Tibial nerve (tissue), 4 donors: Measurements from ENCODE around the gene RHOBTB1. TPM values are rescaled to one million over a fixed set of nuclear protein-coding genes. Genes with fewer than 3 reads are reported as not detected.

Source experiments
- DNase-seq, 2 donors: peaks; one replicate each; pipeline ENCODE4 v3.0.0-alpha.2; 2019; ENCODE audit warnings: low spot score in 2 of 2
- H3K27ac ChIP-seq, 4 donors: fragments of 200-600 bp; sonication (generic) in 3 of 4; one replicate each; pipeline ENCODE4 v1.5.1; 2017 to 2019; ENCODE audit warnings: mild to moderate bottlenecking in 1 of 4
- H3K27me3 ChIP-seq, 2 donors: fragments of 200-600 bp; sonication (generic) in 1 of 2; one replicate each; pipeline versions ENCODE4 v1.5.1 to v1.6.0; 2017 to 2019
- H3K36me3 ChIP-seq, 3 donors: fragments of 200-600 bp; sonication (generic); one replicate each; pipeline ENCODE4 v1.5.1; 2018 to 2019
- H3K4me1 ChIP-seq, 4 donors: fragments of 200-600 bp; sonication (generic) in 3 of 4; one replicate each; pipeline ENCODE4 v1.5.1; 2017 to 2019
- H3K4me3 ChIP-seq, 4 donors: fragments of 200-600 bp; sonication (generic) in 3 of 4; one replicate each; pipeline ENCODE4 v1.5.1; 2017 to 2019; ENCODE audit warnings: mild to moderate bottlenecking in 1 of 4, moderate library complexity in 1 of 4
- H3K9me3 ChIP-seq, 4 donors: fragments of 200-600 bp; sonication (generic) in 3 of 4; one replicate each; pipeline ENCODE4 v1.5.1; 2017 to 2019
- CTCF ChIP-seq, 5 experiments: fragments of 200-600 bp in 3 of 5; fragments of 450-650 bp in 2 of 5; sonication (generic) in 3 of 5; IDR thresholded peaks; one replicate each; pipeline ENCODE4 v1.5.1; 2016 to 2019; ENCODE audit warnings: antibody characterized with exemption in 5 of 5, mild to moderate bottlenecking in 3 of 5, moderate library complexity in 2 of 5
- EP300 ChIP-seq, 2 donors: sonication (generic); formaldehyde crosslinking; IDR thresholded peaks; one replicate each; pipeline ENCODE4 v1.6.1; 2017; ENCODE audit warnings: antibody characterized with exemption in 2 of 2, mild to moderate bottlenecking in 1 of 2
- POLR2A ChIP-seq, 2 donors: fragments of 450-650 bp; IDR thresholded peaks; one replicate each; pipeline ENCODE4 v1.6.1; 2017; ENCODE audit warnings: antibody characterized with exemption in 2 of 2, mild to moderate bottlenecking in 2 of 2, moderate library complexity in 2 of 2
- WGBS, 2 donors: methylation state at CpG; one replicate each; pipeline ENCODE4 v1.1.5; 2018; 5-methylcytosine and 5-hydroxymethylcytosine counted together
- total RNA-seq, 4 donors: library from RNA; depleted of rRNA; stranded (reverse); fragments of >200 nt; gene quantifications; one replicate each; pipeline ENCODE4 v1.1.0, GENCODE V29; 2016

Gene RHOBTB1
- total RNA-seq, 4 donors from 2014 or later: 5.7 to 28.2 (median 5.9) TPM

GRCh38 chr10:60825520-60825919 lies 118.5 kb downstream of the RHOBTB1 start:
- H3K9me3 ChIP-seq: no peaks in the 10 kb centered on the region
- H3K27me3 ChIP-seq: no peaks in the 10 kb centered on the region
- WGBS, 2 donors: 74% methylated on average over 4 of the region's 4 CpGs
- no peak for DNase-seq
- H3K4me3 ChIP-seq: no peak overlapping the region
- H3K27ac ChIP-seq: no peak overlapping the region
- H3K36me3 ChIP-seq: no peaks in the 10 kb centered on the region
- TF ChIP-seq CTCF (IDR thresholded peaks at IDR 0.05) (no peak), POLR2A (IDR thresholded peaks at IDR 0.05) (no peak), EP300 (IDR thresholded peaks at IDR 0.05) (no peak)
- peaks cover 0 to 19% (median 2%) of the 10 kb centered on the region in 4 donors for H3K4me1 ChIP-seq

GRCh38 chr10:60823324-60823723 lies 120.7 kb downstream of the RHOBTB1 start:
- H3K27ac ChIP-seq: no peak overlapping the region
- no peak for TF ChIP-seq CTCF (IDR thresholded peaks at IDR 0.05)
- TF ChIP-seq EP300 (IDR thresholded peaks at IDR 0.05): no peak
- no peak for TF ChIP-seq POLR2A (IDR thresholded peaks at IDR 0.05)
- 93 to 96% methylated on average over 1 of the region's 1 CpG for WGBS, 2 donors

GRCh38 chr10:60822809-60823208 lies 121.2 kb downstream of the RHOBTB1 start:
- no peak overlapping the region for H3K27ac ChIP-seq
- 63 to 65% methylated on average over 4 of the region's 4 CpGs for WGBS, 2 donors
- no peak for DNase-seq
- H3K9me3 ChIP-seq: no peaks in the 10 kb centered on the region
- no peaks in the 10 kb centered on the region for H3K36me3 ChIP-seq
- H3K27me3 ChIP-seq: no peaks in the 10 kb centered on the region
- H3K4me3 ChIP-seq: no peak overlapping the region
- TF ChIP-seq EP300 (IDR thresholded peaks at IDR 0.05) (no peak), CTCF (IDR thresholded peaks at IDR 0.05) (no peak), POLR2A (IDR thresholded peaks at IDR 0.05) (no peak)
- H3K4me1 ChIP-seq: peaks cover 0 to 10% (median 0%) of the 10 kb centered on the region in 4 donors

More at GRCh38 chr10:60823324-60823723, 120.7 kb downstream of the RHOBTB1 start:
- no peak for DNase-seq
- Histone ChIP-seq H3K27me3 (no peaks in the 10 kb centered on the region), H3K9me3 (no peaks in the 10 kb centered on the region), H3K4me3 (no peak overlapping the region), H3K36me3 (no peaks in the 10 kb centered on the region), H3K4me1 (peaks cover 0 to 14% (median 1%) of the 10 kb centered on the region in 4 donors)

GRCh38 chr10:60821656-60822055 lies 122.3 kb downstream of the RHOBTB1 start:
- H3K27me3 ChIP-seq: no peaks in the 10 kb centered on the region
- 67 to 76% methylated on average over 2 of the region's 2 CpGs for WGBS, 2 donors
- DNase-seq: no peak
- H3K27ac ChIP-seq: no peak overlapping the region
- no peak overlapping the region for H3K4me3 ChIP-seq
- peaks cover 0 to 15% (median 2%) of the 10 kb centered on the region in 4 donors for H3K4me1 ChIP-seq
- TF ChIP-seq CTCF (IDR thresholded peaks at IDR 0.05) (no peak), EP300 (IDR thresholded peaks at IDR 0.05) (no peak), POLR2A (IDR thresholded peaks at IDR 0.05) (no peak)
- H3K36me3 ChIP-seq: no peaks in the 10 kb centered on the region
- H3K9me3 ChIP-seq: no peaks in the 10 kb centered on the region

GRCh38 chr10:60820093-60820754 lies 123.8 kb downstream of the RHOBTB1 start:
- Histone ChIP-seq H3K27ac (no peak overlapping the region), H3K4me1 (peaks cover 0 to 13% (median 2%) of the 10 kb centered on the region in 4 donors), H3K4me3 (no peak overlapping the region), H3K9me3 (no peaks in the 10 kb centered on the region), H3K27me3 (no peaks in the 10 kb centered on the region), H3K36me3 (no peaks in the 10 kb centered on the region)
- WGBS, 2 donors: 69 to 70% methylated on average over 6 of the region's 6 CpGs
- TF ChIP-seq POLR2A (IDR thresholded peaks at IDR 0.05) (no peak), EP300 (IDR thresholded peaks at IDR 0.05) (no peak), CTCF (IDR thresholded peaks at IDR 0.05) (no peak)
- DNase-seq: no peak
